GM18868 (cell line): ENCODE data around the gene CHCHD6.

ENCODE experiments used
- ATAC-seq: cut with Tn5 transposase; IDR thresholded peaks from one replicate; pipeline ENCODE4 v1.9.1; 2021; ENCODE audit warnings: mild to moderate bottlenecking, moderate library complexity; ENCODE audit not compliant: unreplicated experiment

Gene CHCHD6

DNA sequence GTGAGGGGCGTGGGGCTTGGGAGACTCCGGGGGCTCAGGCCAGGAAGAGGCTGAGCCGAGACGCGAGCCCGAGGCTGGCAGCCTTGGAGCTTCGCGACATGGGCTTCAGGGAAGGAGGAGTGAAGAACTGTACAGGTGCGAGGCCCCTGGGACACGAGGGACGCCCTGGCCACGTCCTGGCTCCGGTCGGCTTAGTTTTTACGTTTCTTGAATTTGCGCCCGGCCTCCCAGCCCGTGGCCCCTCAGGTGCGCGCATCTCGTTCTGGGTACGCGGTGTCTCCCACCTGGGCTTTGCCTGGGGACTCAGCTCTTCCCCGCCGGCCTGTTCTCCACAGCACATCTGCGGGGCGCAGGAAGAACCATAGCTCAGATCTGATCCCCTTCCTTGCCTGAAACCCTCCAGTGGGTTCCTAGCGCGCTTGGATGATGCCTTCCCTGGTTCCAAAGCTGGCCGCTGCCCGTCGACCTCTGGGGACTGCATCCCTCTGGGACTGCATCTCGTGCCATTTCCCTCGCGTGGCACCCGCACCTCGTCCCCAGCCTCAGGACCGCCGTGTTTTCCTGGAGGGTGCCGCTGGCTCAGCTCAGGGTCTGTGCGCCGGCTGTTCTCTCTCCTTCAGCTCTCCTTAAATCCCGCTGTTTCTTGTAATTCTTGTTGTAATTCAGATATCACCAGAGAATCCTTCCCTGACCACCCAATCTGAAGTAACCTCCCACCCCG lies 614 bp downstream of the CHCHD6 start:
- no peak for ATAC-seq

DNA sequence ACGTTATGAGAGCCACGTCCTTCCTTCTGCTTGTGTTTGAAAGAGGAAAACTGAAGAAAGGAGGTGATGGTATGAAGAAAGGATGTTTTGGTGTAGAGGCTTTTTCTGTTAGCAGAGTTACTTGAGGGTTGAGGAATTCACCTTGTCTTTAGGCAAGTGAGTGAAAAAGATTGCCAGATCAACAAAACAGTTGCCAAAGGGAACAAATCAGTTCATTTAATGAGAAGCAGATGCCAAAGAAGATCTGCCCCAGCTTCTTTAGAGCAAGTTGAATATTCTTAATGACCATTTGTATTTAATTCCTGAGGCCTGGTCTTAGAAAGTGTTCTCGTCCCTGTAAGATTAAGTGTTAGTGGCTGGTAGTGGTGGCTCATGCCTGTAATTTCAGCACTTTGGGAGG lies 2.6 kb downstream of the CHCHD6 start:
- ATAC-seq, result no peak

DNA sequence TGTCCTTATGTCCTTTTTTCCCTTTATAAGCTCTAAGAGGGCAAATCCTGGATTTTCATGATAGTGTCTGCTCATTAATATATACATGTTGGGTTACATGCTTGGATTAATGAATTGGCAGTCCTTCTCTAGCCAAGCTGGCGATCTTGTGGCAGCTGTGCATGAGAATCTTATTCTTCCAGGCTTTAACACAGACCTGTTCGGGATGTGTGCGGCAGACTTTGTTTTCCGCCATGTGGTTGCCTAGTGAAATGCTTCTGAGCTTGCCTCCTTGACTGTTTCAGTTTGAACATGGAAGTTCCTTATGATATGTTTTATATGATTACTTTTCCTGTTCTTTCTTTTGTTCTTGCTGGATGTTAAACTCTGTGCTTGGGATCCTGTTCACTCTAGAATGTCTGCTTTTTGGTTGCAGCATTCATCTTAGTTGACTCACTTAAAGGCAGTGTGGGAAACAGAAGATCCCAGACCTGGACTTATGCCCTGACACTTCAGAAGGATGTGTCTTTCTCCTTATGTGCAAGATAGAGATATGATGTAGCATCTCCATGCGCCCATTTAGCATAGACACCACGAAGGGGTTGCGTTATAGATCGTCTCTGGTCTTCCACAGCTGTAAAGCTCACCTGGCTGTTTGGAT lies 7.2 kb downstream of the CHCHD6 start:
- no peak for ATAC-seq

DNA sequence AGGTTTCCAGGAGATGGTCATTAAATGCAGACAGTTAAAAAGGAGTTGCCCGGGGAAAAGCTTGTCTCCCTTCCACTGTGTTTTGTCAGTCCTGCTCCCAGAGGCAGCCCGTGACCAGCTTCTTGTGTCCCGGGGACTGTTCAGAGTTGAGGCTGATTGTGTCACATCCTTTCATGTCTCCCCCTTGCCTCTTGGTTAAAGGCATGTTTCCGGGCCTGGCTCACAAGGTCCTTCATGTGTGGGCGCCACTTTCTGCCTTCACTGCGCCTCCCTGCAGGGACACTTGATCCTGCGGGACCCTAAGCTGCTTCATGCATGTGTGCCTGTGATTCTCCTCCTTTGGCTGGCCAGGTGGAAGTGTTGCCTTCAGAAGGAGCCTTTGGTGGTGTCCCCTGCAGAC lies 9.2 kb downstream of the CHCHD6 start:
- ATAC-seq, result no peak

DNA sequence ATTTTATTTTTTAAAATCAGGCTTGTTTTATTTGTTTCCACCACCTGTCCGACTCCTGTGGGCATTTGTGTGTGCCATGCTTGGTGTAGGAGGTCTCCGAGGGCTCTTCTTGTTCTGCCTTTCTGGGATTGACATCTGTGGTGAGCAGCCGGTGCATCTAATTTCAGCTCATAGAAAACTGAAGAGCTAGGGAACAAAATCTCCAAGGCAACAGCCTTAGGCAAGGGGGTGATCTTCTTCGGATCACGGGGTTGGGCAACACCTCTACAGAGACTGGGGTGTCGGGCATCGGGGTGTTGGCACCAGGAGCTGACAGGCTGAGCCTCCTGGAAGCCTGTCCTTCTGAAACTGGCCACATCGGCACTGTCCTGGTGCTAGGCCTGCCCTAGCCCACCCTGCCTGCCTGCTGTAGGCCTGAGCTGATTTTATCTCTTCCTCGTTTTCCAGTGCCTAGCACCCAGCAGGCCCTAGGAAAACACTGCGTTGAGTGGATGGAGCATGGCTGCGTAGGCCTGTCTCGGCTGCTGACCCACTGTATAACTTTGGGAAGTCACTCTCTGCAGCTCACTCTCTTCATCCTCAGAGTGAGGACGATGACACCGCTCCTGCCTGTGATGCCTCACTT lies 10.3 kb downstream of the CHCHD6 start:
- no peak for ATAC-seq

DNA sequence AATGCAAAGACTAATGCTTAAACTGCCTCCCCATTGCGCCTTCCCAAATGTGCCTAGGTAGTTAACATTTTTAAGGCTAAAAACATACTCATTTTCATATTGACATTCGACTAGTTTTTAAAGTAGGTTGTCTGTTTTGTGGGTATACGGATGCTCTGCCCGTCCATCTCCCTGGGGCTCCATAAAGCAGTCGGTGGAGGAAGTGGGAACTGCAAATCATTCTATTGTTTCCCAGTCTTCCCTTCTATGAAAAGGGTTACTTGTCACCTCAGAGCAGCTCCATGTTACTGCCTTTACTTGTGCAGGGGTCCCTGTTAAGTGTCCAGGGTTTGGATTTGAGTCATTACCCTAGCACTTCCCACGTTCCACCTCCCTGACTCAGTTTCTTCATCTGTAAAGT lies 10.9 kb downstream of the CHCHD6 start:
- no peak for ATAC-seq

DNA sequence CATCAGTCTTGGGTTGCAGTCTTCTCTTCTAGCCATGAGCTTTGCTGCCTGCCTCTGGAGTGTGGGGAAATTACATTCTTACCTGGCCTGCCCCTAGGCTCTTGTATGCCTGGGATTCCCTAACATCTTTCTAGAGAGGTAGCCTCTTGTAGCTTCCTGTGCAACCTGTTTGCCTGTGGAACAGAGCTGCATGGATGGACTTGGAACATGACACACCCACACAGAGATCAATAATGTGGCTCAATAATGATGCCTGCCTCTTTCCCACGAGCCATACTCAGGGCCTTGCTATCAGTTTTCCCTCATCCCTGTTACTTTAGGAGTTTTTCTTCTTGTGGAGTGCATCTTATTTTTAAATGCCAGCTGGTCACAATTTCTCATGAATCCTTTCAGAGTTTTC lies 11.4 kb downstream of the CHCHD6 start:
- ATAC-seq, result no peak

DNA sequence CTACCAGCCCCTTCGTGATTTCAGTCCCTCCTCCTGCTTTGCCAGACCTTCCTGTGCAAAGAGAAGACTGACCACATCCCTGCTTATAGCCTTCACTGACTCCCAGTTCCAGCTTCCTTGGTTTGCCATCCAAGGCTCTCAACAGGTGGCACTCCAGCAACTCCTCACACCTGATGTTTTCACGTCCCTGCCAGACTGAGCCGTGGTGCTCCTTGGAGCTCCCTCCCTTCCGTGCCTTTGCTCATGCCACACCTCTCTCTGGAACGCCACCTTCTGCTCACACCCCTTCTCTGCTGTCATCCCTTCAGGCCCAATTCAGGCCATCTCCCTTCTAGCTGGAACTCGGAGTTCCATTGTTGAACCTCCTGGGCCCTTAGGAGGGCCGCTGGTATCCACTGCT lies 12.0 kb downstream of the CHCHD6 start:
- no peak for ATAC-seq

DNA sequence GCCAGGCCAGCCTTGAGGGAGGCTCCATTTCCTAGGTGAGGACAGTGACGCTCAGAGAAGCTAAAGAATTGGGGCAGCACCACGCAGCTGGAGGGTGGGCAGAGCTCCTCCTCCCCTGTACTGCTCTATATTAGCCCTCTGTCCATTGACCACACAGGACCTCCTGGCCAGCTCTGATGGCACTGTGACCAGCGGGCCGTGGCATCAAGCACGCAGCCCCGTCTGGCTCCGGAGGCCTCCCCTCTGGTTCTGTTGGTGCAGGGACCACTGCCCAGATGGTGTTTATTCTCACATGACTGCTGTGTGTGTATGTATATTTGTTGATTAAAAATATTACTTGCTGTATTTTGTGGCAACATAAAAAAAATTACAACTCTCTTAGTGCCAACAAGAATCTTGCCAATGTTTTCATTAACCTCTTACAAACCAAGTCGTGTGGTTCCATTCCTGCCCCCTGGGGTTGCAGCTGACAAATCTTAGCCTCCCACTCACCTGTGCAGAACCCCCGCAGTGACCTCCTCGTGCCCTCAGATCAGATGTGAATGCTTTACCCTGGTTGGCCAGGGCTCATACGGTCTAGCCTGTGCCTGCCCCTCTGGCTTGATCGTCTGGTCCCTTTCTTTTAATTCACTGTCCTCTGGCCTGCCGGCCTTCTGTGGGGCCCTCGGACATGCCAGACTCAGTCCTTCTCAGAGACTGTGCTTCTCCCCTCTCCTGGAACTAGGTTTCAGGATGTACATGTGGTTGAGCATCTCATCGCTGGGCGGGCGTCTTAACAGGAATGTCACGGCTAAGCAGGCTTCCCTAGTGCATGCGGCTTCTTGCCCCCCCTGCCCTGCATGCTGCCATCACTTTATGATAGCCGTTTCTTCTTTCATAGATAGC lies 14.8 kb downstream of the CHCHD6 start:
- ATAC-seq, result no peak

DNA sequence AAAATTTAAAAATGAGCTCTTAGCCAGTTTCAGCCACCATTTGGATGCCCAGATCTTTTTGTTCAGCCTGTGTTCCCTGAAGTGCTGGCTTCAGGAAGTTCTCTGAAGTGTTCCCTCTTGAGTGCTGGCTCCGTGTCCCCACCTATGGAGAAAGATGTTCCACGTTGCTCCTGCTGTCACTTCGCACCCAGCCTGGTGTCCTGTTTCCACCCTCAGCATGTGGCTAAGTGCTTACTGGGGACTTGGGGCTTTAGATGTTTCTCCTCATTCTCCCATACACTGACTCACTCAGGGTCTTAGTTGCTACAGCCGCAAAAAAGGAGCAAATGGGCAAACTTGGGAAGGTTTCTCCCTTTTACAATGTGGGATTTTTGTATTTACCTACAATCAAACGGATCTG lies 16.6 kb downstream of the CHCHD6 start:
- no peak for ATAC-seq

DNA sequence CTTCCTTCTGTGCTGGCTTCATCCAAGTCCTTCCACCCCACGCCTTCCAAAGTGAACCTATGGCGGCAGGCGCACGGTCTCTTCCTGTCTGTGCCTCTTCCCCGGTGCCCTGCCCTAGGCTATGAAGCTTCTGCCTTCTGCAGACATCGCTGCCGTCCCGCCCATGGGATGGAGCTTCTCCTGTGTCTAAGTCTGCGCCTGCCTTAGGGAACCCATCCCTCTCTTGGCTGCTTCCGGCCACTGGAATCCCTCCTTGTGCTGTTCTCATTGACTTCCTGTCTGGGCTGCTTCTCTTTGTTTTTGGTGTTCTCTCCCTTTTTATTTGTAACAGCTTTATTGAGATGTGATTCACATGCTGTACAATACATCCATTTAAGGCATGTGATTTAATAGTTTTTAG lies 17.2 kb downstream of the CHCHD6 start:
- no peak for ATAC-seq

DNA sequence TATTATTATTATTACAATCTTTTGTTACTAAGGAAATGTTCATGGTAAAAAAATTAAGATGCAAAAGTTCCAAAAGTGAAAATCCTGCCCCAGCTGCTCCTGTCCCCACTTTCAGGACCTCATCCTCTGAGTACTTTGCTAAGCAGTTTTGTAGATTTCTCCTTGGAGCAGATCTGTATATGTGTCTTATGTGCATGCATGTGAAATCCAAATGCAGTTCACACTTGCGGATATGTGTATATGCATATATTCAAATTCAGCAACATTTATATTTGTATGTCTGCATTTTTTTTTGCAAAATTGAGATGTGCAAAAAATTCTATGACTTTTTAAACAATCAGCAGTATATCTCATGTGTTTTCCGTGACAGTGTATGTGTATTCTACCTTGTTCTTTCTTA lies 19.2 kb downstream of the CHCHD6 start:
- ATAC-seq, result no peak

DNA sequence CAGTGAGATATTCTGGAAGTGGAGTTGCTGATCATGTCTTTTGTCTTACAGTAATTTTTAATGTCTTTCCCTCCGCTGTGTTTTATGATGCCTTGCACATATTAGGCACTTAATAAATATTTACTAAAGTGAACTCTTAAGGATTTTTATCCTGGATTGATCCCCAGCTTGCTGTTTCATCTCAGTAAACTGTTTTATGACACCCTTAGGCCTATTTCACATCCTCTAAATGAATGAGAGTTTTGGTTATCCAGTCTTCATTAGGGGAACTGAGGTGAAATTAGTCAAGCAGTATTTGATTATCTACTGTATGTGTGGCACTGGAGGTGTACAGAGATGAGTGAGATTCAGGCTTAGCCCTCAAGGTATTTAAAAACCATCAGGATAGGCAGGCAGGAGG lies 19.8 kb downstream of the CHCHD6 start:
- ATAC-seq, result no peak

DNA sequence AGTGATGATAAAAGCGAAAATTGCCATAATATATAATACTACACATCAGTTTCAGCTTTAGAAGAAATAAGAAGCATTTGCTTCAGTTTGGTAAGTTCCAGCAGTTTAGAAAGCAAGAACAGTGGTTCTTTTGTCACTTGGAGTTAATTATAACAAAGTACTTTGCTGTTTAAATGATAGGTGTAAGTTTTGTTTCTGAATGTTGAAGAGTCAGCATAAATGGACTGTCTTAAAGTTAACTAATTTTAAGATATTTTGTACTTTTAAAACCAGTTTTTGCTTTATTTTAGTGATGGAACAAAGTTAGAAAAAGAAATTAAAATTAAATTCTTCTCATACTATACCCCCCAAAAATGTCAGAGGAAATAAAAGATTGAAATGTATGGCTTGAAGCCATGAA lies 24.6 kb downstream of the CHCHD6 start:
- ATAC-seq, result no peak

DNA sequence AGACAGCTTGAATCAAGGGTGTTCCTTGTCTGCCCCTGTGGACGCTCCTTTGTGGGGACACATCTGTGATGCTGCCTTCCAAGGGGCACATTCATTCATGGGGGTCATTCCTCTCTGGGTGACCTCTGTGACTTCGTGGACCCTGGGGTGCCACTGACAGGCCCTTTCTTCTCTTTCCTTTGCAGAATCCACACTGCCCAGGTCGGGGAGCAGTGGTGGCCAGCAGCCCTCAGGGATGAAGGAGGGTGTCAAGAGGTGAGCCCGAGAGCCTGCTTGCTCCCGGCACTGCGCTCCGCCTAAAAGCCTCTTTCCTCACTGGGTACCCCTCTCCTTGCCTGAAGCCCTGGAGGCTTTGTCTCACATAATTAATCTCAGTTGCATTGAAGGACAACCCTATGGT lies 26.3 kb downstream of the CHCHD6 start:
- ATAC-seq, result no peak

DNA sequence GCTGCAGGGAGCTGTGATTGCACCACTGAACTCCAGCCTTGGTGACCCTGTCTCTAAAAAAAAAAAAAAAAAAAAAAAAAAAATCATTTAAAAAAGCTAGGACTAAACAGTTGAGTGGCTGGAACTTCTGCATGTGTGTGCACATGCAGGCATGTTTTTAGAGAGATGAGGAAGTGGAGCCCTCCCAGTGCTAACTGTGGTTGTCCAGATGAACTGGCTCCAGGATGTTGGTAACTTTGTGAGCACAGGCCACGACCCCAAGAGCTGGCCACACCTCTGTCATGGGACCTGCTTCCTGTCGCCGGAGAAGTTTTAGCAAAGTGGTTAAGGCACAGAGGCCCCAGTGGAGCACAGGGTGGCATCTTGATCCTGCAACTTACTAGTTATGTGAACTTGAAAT lies 27.0 kb downstream of the CHCHD6 start:
- ATAC-seq, result no peak

DNA sequence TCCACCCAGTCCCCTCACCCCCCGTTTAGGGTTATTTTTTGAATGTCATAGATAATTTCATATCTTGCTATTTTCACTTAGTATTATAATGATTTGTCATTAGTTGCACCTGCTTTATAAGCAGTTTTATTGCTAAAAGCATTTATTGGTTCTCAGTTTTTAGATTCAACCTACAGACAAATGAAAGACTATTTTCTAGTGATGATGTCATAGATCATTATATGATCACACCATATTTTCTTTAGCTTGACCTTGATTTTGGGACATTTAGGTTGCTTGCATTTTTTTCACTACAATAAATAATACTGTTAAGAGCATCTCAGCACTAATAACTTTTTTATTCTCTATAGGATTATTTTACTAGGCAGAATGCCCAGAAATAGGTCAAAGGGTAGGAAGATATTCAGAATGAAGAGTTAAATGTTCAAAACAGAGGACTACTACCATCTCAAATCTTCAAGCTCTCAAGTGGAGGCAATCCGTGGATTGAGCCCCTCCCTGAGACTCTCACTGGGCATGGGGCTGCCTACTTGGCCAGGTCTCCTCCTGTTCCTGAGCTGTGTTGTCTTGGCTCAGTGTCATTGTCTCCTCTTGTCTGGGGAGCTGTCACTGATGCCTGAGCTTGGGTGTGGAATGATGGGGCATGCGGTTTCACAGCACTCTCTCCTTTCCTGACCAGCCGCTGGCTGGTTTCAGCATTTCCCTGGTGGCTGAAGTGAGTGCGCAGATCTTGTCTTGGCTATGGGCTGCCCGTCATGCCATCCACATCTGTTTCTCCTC lies 28.4 kb downstream of the CHCHD6 start:
- no peak for ATAC-seq

DNA sequence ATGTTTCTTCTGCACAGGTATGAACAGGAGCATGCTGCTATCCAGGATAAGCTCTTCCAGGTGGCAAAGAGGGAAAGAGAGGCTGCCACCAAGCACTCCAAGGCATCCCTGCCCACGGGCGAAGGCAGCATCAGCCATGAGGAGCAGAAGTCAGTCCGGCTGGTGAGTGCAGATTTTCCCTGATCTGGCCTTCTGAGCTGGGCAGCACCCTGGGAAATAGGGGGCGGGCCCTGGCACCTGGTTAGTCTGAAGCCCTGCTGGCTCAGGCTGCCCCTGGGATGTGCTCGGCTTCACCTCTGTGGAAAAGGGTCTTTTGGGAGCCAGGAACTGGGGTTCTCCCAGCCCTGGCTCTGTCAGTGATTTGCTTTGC lies 29.0 kb downstream of the CHCHD6 start:
- no peak for ATAC-seq

DNA sequence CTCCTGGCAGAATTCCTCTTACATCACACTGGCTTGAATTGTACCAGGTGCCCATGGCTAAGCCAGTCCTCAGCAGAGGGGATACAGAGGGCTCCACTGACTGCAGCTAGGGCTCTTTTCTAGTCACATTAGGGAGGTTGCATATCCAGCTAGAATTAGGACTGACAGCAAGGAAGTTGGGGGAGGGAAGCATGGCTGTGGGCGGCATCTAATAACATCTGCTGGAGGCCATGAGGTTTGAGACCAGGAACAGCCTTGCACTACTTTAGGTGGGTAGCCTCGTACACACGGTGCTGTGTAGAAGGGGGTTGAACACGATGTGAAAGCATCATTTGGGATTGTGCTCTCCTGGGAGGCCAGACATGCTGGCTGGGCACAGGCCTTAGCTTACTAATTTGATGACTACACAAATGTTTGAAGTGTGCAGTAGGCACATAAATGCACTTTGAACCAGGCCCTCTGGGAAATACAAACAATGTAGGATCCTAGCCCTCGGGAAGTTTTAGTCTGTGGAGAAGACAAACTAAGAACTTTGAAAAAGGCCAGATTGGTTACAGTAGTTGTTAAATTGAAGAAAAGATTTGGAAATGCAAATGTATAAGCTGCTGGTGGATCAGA lies 30.2 kb downstream of the CHCHD6 start:
- no peak for ATAC-seq

DNA sequence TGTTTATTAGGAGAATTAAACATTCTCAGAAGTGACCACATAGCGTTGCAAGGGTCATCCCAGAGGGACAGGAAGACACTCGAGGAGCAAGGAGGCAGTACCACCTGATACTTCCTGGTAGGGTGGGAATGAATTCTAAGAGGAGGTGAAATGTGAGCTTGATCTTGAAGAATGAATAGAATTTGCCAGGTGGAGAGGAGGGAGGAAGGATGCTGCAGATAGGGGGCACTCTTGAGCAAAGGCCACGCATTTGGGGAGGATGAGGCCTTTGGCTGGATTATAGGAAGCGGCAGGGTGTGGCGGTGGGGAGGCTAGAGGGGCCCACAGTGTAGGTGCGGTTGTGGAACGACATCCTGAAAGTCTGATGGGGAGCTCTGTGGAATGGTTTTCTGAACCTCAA lies 33.5 kb downstream of the CHCHD6 start:
- ATAC-seq, result no peak
